HEK293 (cell line): ENCODE results near the gene GNG7.

Source experiments
- AEBP2 ChIP-seq: fragments of 450-650 bp; formaldehyde crosslinking; IDR thresholded peaks from 2 replicates; pipeline ENCODE4 v1.5.1; 2016; ENCODE audit warnings: missing biosample characterization, missing genetic modification characterization, borderline replicate concordance
- ATF2 ChIP-seq: fragments of 450-650 bp; formaldehyde crosslinking; IDR thresholded peaks from 2 replicates; pipeline ENCODE4 v1.5.1; 2016; ENCODE audit warnings: missing biosample characterization, missing genetic modification characterization, low read depth
- ELK4 ChIP-seq: IDR thresholded peaks from 2 replicates; pipeline ENCODE4 v1.6.1; 2011; ENCODE audit warnings: mild to moderate bottlenecking, low read depth, low read length, borderline replicate concordance
- INSM2 ChIP-seq: fragments of 450-650 bp; formaldehyde crosslinking; IDR thresholded peaks from 2 replicates; pipeline ENCODE4 v1.5.1; 2016; ENCODE audit warnings: missing biosample characterization, missing genetic modification characterization
- PRDM4 ChIP-seq: fragments of 450-650 bp; formaldehyde crosslinking; IDR thresholded peaks from 2 replicates; pipeline ENCODE4 v1.5.1; 2017; ENCODE audit warnings: missing biosample characterization, missing genetic modification characterization
- SCRT2 ChIP-seq: fragments of 450-650 bp; formaldehyde crosslinking; IDR thresholded peaks from 2 replicates; pipeline ENCODE4 v1.5.1; 2016; ENCODE audit warnings: missing biosample characterization, missing genetic modification characterization
- SP3 ChIP-seq: fragments of 450-650 bp; formaldehyde crosslinking; IDR thresholded peaks from 2 replicates; pipeline ENCODE4 v1.5.1; 2016; ENCODE audit warnings: missing biosample characterization, missing genetic modification characterization
- WT1 ChIP-seq: fragments of 450-650 bp; formaldehyde crosslinking; IDR thresholded peaks from 2 replicates; pipeline ENCODE4 v1.5.1; 2016; ENCODE audit warnings: missing biosample characterization, missing genetic modification characterization
- ZFHX2 ChIP-seq: fragments of 450-650 bp; formaldehyde crosslinking; conservative IDR thresholded peaks from 2 replicates; pipeline ENCODE4 v1.5.1; 2016; ENCODE audit warnings: missing biosample characterization, missing genetic modification characterization
- ZNF138 ChIP-seq: fragments of 450-650 bp; formaldehyde crosslinking; IDR thresholded peaks from 2 replicates; pipeline ENCODE4 v1.5.1; 2016; ENCODE audit warnings: missing biosample characterization, missing genetic modification characterization, borderline replicate concordance
- ZNF148 ChIP-seq: fragments of 450-650 bp; formaldehyde crosslinking; IDR thresholded peaks from 2 replicates; pipeline ENCODE4 v1.5.0; 2017; ENCODE audit warnings: missing biosample characterization, missing genetic modification characterization, borderline replicate concordance
- ZNF184 ChIP-seq: fragments of 450-650 bp; IDR thresholded peaks from 2 replicates; pipeline ENCODE4 v1.5.1; 2018; ENCODE audit warnings: missing biosample characterization, mild to moderate bottlenecking, missing genetic modification characterization
- ZNF302 ChIP-seq: fragments of 450-650 bp; formaldehyde crosslinking; IDR thresholded peaks from 2 replicates; pipeline ENCODE4 v1.5.1; 2016; ENCODE audit warnings: missing biosample characterization, missing genetic modification characterization, low read depth
- ZNF404 ChIP-seq: fragments of 450-650 bp; formaldehyde crosslinking; IDR thresholded peaks from 2 replicates; pipeline ENCODE4 v1.5.1; 2017; ENCODE audit warnings: missing biosample characterization, missing genetic modification characterization
- ZNF433 ChIP-seq: fragments of 450-650 bp; formaldehyde crosslinking; IDR thresholded peaks from 2 replicates; pipeline ENCODE4 v1.5.1; 2016; ENCODE audit warnings: missing biosample characterization, missing genetic modification characterization, low read depth
- ZNF473 ChIP-seq: fragments of 450-650 bp; formaldehyde crosslinking; IDR thresholded peaks from 2 replicates; pipeline ENCODE4 v1.5.1; 2017; ENCODE audit warnings: missing biosample characterization, missing genetic modification characterization
- ZNF513 ChIP-seq: fragments of 450-650 bp; IDR thresholded peaks from 2 replicates; pipeline ENCODE4 v1.5.1; 2018; ENCODE audit warnings: missing biosample characterization, missing genetic modification characterization
- ZNF549 ChIP-seq: fragments of 450-650 bp; IDR thresholded peaks from 2 replicates; pipeline ENCODE4 v1.5.1; 2018; ENCODE audit warnings: missing biosample characterization, missing genetic modification characterization, mild to moderate bottlenecking, inconsistent platforms, moderate library complexity
- ZNF571 ChIP-seq: fragments of 450-650 bp; formaldehyde crosslinking; IDR thresholded peaks from 2 replicates; pipeline ENCODE4 v1.5.0; 2017; ENCODE audit warnings: missing biosample characterization, missing genetic modification characterization
- ZNF580 ChIP-seq: fragments of 450-650 bp; formaldehyde crosslinking; IDR thresholded peaks from 2 replicates; pipeline ENCODE4 v1.5.1; 2016; ENCODE audit warnings: missing biosample characterization, missing genetic modification characterization
- ZNF600 ChIP-seq: fragments of 450-650 bp; formaldehyde crosslinking; IDR thresholded peaks from 2 replicates; pipeline ENCODE4 v1.5.1; 2016; ENCODE audit warnings: missing biosample characterization, missing genetic modification characterization
- ZNF792 ChIP-seq: fragments of 450-650 bp; formaldehyde crosslinking; IDR thresholded peaks from 2 replicates; pipeline ENCODE4 v1.5.1; 2016; ENCODE audit warnings: missing biosample characterization, missing genetic modification characterization
- ZSCAN5A ChIP-seq: fragments of 450-650 bp; formaldehyde crosslinking; IDR thresholded peaks from 2 replicates; pipeline ENCODE4 v1.5.1; 2016; ENCODE audit warnings: missing biosample characterization, missing genetic modification characterization

GNG7 gene

GRCh38 chr19:2476451-2477140 is 225.9 kb downstream of the GNG7 start (continued):
- no peak for TF ChIP-seq ZNF184
- TF ChIP-seq ZNF433 (tag by site-specific recombination), result no peak
- 0 out of 2 replicates have a peak, but pooled peaks have one; percentile 45 for TF ChIP-seq ZNF513 (tag by site-specific recombination)
- no peak for TF ChIP-seq SP3 (tag by site-specific recombination)
- no peak for TF ChIP-seq ZNF138 (tag by site-specific recombination)
- TF ChIP-seq ZFHX2, result no peak
- TF ChIP-seq ZNF549, result no peak
- no peak for TF ChIP-seq ZNF302 (tag by site-specific recombination)
- no peak for TF ChIP-seq AEBP2 (tag by site-specific recombination)
- no peak for TF ChIP-seq ZNF473 (tag by site-specific recombination)
- TF ChIP-seq ZNF792 (tag by site-specific recombination), result no peak
- TF ChIP-seq ATF2, result no peak
- no peak for TF ChIP-seq ZNF404 (tag by site-specific recombination)
- TF ChIP-seq PRDM4 (tag by site-specific recombination), result no peak
- TF ChIP-seq INSM2 (tag by site-specific recombination), result no peak
- no peak for TF ChIP-seq ZNF571 (tag by site-specific recombination)
- no peak for TF ChIP-seq ZNF148 (tag by site-specific recombination)
- no peak for TF ChIP-seq SCRT2 (tag by site-specific recombination)
- no peak for TF ChIP-seq WT1
- TF ChIP-seq ZNF600 (tag by site-specific recombination), result peak; percentile 85
- TF ChIP-seq ZSCAN5A (tag by site-specific recombination), result peak; percentile 39; the same call in 1 of the 2 replicates
- TF ChIP-seq ZNF580 (tag by site-specific recombination), result no peak
- no peak for TF ChIP-seq ELK4
